HG03378 (cell line): Measurements from ENCODE around the gene SLC35A2.
A peak's percentile ranks its signal among the peaks of the same experiment; 100 is the strongest.
"Not testable (repeated sequence)": the region's sequence is repeated elsewhere in the genome, so short reads cannot be mapped to it uniquely, and the experiment has no call there.

ENCODE experiments used
- ATAC-seq: cut with Tn5 transposase; IDR thresholded peaks from one replicate; pipeline ENCODE4 v1.9.1; 2021; ENCODE audit warnings: mild to moderate bottlenecking, moderate library complexity; ENCODE audit not compliant: unreplicated experiment

The SLC35A2 gene

GRCh38 chrX:48903290-48903689 is 8.2 kb downstream of the SLC35A2 start:
- no peak for ATAC-seq

- no peak for ATAC-seq
Measured at GRCh38 chrX:48902776-48903175, 8.7 kb downstream of the SLC35A2 start.

DNA sequence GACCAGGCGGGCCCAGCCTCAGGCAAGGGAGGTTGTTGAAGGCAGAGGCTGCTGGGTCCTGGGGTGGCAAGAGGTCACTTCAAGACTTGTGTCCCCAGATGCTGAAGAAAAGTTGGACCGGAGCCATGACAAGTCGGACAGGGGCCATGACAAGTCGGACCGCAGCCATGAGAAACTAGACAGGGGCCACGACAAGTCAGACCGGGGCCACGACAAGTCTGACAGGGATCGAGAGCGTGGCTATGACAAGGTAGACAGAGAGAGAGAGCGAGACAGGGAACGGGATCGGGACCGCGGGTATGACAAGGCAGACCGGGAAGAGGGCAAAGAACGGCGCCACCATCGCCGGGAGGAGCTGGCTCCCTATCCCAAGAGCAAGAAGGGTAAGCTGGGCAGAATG is 9.3 kb downstream of the SLC35A2 start:
- ATAC-seq = no peak

GRCh38 chrX:48901069-48901468 is 10.4 kb downstream of the SLC35A2 start:
- ATAC-seq = no peak

DNA sequence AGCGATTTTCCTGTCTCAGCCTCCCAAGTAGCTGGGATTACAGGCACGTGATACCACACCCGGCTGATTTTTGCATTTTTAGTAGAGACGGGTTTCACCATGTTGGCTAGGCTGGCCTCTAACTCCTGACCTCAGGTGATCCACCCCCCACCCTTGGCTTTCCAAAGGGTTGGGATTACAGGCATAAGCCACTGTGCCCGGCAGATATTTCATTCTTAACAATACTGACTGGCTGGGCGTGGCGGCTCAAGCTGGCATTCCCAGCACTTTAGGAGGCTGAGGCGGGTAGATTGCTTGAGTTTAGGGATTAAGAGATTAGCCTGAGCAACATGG is 12.4 kb downstream of the SLC35A2 start:
- ATAC-seq = no peak

GRCh38 chrX:48897625-48898306 is 13.7 kb downstream of the SLC35A2 start, which contains the start of the genes PQBP1 and TIMM17B:
Gene PQBP1, plus strand, starts transcription at chrX:48897930. Its CDS starts 580 bp downstream, at chrX:48898510.
Gene TIMM17B, minus strand, starts transcription at chrX:48897768. Its CDS starts 19 bp downstream, at chrX:48897749.
- ATAC-seq = peak; percentile 84

DNA sequence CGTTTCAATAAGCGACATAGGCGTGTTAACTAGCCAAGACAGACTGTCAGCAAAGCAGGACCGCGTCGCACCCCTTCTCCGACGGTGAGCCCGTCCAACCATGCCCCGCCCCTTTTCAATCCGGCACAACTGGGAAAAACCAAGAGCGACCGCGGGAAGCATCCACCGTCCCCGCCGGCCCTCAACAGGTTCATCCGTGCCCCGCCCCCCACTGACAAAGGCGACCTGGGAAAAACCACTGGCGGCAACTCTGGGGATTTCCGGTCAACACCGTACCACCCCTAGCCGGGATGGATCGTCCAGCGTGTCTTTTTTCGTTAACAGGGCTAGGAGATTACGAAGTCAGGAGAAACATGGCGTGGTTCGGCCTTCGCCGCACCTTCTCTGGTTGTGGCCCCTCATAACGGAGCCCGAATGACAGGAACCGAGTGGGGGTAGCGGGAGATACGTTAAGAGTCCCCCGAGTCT is 14.3 kb downstream of the SLC35A2 start:
- ATAC-seq = peak; percentile 1

- ATAC-seq = no peak
Measured at GRCh38 chrX:48896611-48897011, 14.8 kb downstream of the SLC35A2 start.

DNA sequence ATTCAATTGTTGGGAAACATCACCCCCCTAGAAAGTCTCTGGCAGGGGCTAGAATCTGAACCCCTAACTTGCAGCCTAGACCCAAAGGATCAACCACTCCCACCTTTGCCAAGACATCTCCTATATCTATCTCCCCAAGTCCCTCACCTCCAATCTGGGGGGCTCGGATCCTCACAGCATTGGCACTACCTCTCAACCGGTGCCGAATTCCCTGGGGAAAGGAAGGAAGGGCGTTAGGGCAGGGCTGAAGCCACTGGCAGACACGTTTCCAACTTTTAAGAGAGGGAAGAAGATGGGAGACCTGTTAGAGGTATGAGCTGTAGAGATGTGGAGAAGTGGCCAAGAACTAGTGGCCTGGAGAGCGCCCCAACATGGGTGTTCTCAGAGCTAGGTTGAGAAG is 16.6 kb downstream of the SLC35A2 start:
- no peak for ATAC-seq

- ATAC-seq = no peak
Measured at GRCh38 chrX:48893556-48894348, 17.7 kb downstream of the SLC35A2 start.

- no peak for ATAC-seq
Measured at GRCh38 chrX:48892896-48893295, 18.6 kb downstream of the SLC35A2 start.

- ATAC-seq = peak; percentile 76
Measured at GRCh38 chrX:48891402-48892288, 19.8 kb downstream of the SLC35A2 start.

DNA sequence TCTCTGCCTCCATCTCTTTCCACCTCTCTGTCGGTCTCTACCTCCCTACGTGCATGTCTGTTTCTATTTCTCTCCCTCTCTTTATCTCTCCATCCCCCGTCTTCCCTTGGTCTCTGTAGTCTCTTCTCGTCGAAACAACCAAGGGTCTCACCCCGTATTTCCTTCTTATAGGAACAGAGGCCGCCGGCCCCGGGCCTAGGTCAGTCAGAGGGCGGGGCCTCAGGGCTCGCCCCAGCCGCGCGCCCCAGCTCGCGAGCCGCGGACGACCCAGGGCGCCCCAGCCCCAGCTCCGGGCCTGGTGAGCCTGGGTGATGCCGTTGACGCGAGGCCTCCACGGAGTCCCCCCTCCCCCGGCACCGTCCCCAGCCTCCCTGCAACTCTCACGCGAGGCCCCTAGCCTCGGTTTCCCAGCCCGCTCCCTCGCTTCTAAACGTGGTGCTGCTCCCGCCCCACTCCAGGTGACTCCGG is 20.5 kb downstream of the SLC35A2 start:
- ATAC-seq = peak; percentile 24

DNA sequence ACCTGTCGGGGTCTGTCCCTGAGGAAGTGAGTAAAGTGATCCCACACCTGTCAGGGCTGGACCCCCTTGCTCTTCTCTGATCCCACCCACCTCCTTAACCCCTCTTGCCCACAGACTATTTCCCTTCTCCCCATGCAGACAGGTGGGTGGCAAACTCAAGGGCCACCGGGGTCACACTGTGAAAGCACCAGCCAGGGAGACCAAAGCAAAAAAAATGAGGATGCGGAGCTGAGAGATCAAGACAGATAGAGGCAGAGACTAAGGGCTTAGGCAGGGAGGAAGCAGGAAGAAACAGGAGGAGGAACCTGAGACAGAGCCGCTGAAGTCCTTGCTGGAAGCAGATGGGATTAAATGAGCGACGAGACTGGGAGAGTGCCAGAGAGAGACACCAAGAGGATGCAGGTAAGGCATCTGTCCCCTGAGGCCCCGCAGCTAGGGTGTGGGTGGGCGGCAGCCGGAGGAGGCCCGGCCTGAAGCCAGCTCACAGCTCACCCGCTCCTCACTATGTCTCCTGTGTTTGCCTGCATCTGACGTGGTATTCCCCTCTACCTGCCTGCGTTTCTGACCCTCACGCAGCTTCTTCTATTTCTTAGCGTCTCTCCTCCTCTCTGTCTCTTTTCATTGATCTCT is 21.0 kb downstream of the SLC35A2 start:
- no peak for ATAC-seq

GRCh38 chrX:48886586-48886985 is 24.9 kb downstream of the SLC35A2 start:
- not testable (repeated sequence) for ATAC-seq

- ATAC-seq = no peak
Measured at GRCh38 chrX:48883729-48884128, 27.7 kb downstream of the SLC35A2 start.

GRCh38 chrX:48876944-48877343 is 34.5 kb downstream of the SLC35A2 start:
- ATAC-seq = not testable (repeated sequence)

GRCh38 chrX:48872017-48872416 is 39.4 kb downstream of the SLC35A2 start:
- not testable (repeated sequence) for ATAC-seq

- ATAC-seq = no peak
Measured at GRCh38 chrX:48864210-48864609, 47.2 kb downstream of the SLC35A2 start.

GRCh38 chrX:48854898-48855297 is 56.5 kb downstream of the SLC35A2 start:
- no peak for ATAC-seq
